Activated naive CD8-positive, alpha-beta T cell (primary cell): Measurements from ENCODE around the gene PTPRN2.

ENCODE experiments used
- H3K27ac Mint-ChIP-seq: one replicate; pipeline ENCODE4 v1.8.0; 2021; ENCODE audit warnings: mixed read lengths
- H3K27me3 Mint-ChIP-seq: one replicate; pipeline ENCODE4 v1.8.0; 2021; ENCODE audit warnings: mixed read lengths
- H3K36me3 Mint-ChIP-seq: one replicate; pipeline ENCODE4 v1.8.0; 2021; ENCODE audit warnings: mixed read lengths
- H3K4me1 Mint-ChIP-seq: one replicate; pipeline ENCODE4 v1.8.0; 2021; ENCODE audit warnings: low read depth, mixed read lengths
- H3K4me3 Mint-ChIP-seq: one replicate; pipeline ENCODE4 v1.8.0; 2021; ENCODE audit warnings: mild to moderate bottlenecking, mixed read lengths
- H3K9me3 Mint-ChIP-seq: one replicate; pipeline ENCODE4 v1.8.0; 2021; ENCODE audit warnings: low read depth, mixed read lengths

Gene PTPRN2

DNA sequence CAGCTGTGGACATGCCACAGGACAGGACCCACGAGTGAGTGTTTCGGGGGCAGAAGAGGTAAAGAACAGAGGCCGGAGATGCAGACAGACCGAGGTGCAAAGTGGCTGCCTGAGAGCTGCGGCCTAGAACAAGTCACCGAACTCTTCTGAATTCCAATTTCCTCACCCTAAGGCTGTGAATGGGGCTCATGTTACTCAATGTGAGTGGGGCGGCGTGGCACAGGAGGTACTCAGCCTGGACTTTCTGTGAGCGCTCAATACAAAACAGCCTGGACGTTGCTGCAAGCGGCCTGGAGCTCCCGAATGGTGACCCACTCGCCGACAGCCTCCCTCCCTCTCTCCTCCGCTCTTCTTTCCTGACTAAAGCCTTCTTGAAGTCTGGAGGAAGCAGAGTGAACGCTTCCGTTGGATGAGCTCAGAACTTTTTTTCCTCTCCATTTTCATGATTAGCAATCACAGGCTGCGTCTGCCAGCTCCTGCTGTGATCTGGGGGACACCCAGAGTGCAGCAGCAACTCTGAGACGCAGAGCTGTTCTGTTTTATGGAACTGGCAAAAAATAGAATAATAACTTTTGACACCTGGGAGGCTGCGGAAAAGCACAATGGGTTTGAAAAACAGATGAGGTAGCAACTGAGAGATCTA lies 108.5 kb downstream of the PTPRN2 start:
- Mint-ChIP-seq H3K9me3 (no peaks in the 10 kb centered on the region), H3K36me3 (no peaks in the 10 kb centered on the region), H3K27ac (no peak overlapping the region), H3K4me3 (no peak overlapping the region), H3K27me3 (no peaks in the 10 kb centered on the region), H3K4me1 (no peaks in the 10 kb centered on the region)

DNA sequence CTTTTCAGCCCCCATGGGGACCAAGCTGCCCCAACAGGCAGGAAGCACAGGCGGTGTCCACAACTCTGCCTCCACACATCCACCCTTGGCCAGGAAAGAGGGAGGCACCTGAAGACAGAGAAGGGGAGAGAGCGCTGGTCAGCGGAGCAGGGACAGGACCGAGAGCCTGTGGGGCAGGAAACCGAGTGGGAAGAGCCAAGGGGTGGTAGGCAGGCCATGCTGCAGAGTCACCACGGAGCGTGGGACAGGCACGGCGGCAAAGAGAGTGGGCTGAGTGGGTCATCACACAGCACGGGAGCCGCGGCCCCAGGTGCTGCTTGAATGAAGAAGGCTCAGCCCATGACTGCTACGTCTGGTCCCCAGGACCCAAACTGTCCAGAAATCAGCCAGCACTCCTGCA lies 109.8 kb downstream of the PTPRN2 start:
- Mint-ChIP-seq H3K27ac (no peak overlapping the region), H3K36me3 (no peaks in the 10 kb centered on the region), H3K4me3 (no peak overlapping the region), H3K27me3 (no peaks in the 10 kb centered on the region), H3K4me1 (no peaks in the 10 kb centered on the region), H3K9me3 (no peaks in the 10 kb centered on the region)

DNA sequence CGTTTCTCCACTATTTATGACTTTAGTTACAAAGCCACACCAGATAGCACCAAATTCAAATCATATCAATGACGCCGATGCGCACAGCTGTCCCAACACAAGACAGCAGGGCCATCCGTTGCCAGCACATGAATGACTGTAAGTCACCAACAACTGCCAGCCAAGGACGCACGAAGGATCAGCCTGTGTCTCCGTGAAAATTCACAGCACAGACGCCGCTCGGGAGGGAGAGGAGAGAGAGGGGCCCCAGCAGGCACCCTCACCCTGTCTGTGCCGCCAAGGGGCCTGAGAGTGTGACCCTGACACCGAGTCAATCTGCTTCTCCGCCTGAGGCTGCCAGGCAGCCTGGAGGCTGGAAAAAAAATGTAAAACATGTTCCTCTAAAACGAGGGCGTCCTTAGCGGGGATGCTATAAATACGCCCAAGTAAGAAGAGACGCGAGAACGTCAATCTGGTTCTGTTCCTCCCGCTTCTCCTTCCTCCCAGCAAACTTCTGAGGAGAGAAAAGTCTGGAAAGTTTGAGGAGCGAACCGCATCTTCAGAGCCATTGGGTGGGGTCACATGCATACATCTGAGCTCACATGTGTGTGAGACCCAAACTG lies 111.2 kb downstream of the PTPRN2 start:
- no peaks in the 10 kb centered on the region for H3K36me3 Mint-ChIP-seq
- H3K4me1 Mint-ChIP-seq, result no peaks in the 10 kb centered on the region
- no peak overlapping the region for H3K4me3 Mint-ChIP-seq
- H3K9me3 Mint-ChIP-seq, result no peaks in the 10 kb centered on the region
- H3K27ac Mint-ChIP-seq, result no peak overlapping the region
- peaks cover 2% of the 10 kb centered on the region for H3K27me3 Mint-ChIP-seq

DNA sequence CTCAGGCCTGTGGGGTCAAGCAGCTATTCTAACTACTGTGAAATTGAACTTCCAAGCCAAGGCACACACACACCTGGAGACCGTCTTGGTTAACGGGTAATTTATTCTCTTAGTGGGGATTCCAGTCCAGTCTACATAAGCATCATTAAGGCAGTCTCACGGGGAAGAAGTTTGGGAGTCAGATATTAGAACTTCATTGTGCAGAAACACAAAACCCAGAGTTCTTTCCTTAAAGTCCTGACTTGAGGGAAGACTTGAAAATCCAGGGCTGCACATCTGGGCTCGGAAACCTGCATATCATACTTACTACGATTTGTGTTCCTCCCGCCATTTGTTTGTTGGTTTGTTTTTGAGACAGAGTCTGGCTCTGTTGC lies 112.0 kb downstream of the PTPRN2 start:
- H3K27ac Mint-ChIP-seq, result no peak overlapping the region
- H3K4me3 Mint-ChIP-seq, result no peak overlapping the region
- H3K4me1 Mint-ChIP-seq, result no peaks in the 10 kb centered on the region
- no peaks in the 10 kb centered on the region for H3K36me3 Mint-ChIP-seq
- H3K9me3 Mint-ChIP-seq, result no peaks in the 10 kb centered on the region
- peaks cover 2% of the 10 kb centered on the region for H3K27me3 Mint-ChIP-seq

DNA sequence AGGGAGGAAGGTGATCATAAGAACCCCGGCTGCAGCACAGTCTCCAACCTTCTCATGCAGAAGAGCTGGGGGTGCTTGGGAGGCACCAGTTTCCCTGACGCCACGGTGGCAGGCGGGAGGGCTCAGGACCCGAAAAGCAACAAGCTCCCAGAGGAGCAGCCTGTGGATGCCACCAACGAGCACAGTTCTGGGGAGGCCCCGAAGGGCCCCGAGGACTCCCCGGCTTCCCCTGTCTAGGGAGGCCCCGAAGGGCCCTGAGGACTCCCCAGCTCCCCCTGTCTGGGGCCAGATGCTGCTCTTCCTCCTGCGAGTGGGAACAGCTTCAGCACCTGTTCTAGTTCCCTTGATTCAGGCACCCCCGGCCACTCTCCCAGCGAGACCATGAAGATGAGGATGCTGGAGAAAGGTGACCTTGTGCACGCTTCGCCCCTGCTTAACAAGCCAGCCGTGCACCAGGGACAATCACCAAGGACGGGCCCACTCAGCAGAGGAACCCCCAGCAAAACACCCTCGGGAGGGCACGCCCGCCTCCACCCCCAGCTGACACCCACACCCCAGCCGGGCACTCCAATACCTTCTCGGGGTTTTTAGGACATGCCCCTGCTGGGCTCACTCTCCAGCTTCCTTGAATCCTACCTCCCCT lies 112.5 kb downstream of the PTPRN2 start:
- peaks cover 2% of the 10 kb centered on the region for H3K27me3 Mint-ChIP-seq
- no peak overlapping the region for H3K27ac Mint-ChIP-seq
- no peak overlapping the region for H3K4me3 Mint-ChIP-seq
- H3K9me3 Mint-ChIP-seq, result no peaks in the 10 kb centered on the region
- H3K4me1 Mint-ChIP-seq, result no peaks in the 10 kb centered on the region
- no peaks in the 10 kb centered on the region for H3K36me3 Mint-ChIP-seq

DNA sequence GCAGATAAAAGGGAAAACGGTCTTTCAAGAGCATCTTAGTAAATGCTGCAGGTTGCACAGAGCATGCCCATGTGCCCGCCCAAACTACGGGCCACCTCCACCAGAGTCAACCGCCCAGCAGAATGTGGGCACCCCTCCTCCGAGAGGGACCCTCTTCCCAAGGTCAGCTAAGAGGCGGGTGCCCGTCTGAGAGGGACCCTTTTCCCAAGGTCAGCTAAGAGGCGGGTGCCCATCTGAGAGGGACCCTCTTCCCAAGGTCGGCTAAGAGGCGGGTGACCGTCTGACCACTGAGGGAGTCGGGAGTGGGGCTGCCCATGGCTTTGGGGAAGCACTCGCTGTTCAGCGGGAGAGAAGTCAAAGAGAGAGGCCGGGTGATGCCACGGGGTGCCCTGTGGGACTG lies 113.1 kb downstream of the PTPRN2 start:
- Mint-ChIP-seq H3K4me3 (no peak overlapping the region), H3K36me3 (no peaks in the 10 kb centered on the region), H3K27me3 (peaks cover 7% of the 10 kb centered on the region), H3K27ac (no peak overlapping the region), H3K9me3 (no peaks in the 10 kb centered on the region), H3K4me1 (no peaks in the 10 kb centered on the region)

DNA sequence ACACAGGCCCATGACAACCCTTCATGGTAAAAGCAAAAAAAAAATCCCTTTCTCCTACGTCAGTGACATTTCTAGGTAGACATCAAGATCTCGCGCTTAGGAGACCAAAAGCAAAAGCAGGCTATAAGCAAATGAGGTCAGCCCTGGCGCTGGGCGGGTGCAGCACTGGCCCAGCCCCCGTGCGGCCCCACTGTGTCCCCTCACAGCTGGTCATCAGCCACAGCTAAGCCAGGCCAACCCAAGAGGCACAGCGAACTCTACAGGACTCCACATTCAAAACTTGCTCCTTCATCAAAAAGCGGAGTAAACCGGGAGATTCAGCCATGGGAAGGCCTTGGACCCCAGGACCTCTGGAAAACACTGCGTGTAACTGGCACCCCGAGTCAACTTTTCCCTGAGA lies 113.7 kb downstream of the PTPRN2 start:
- Mint-ChIP-seq H3K4me1 (no peaks in the 10 kb centered on the region), H3K27ac (no peak overlapping the region), H3K4me3 (no peak overlapping the region), H3K36me3 (no peaks in the 10 kb centered on the region), H3K27me3 (peaks cover 8% of the 10 kb centered on the region), H3K9me3 (no peaks in the 10 kb centered on the region)

DNA sequence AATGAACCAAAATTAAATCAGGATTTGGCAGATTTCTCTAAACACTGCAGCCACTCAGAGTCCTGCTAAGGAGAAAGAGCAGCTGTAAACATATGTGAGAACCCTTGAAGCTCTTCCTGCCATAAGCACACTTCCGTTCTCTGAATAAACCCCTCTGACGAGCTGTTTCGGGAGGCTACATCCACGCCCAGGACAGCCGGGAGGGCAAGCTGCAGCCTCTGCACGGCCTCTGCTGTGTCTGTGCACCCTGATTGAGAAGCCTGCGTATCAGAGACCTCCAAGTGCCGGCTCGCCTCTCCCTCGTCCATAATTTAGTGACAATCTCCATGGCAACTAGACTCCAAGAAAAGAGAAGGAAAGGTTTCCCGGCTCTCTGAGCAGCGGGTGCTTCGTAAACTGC lies 114.4 kb downstream of the PTPRN2 start:
- Mint-ChIP-seq H3K27ac (no peak overlapping the region), H3K36me3 (no peaks in the 10 kb centered on the region), H3K27me3 (peaks cover 13% of the 10 kb centered on the region), H3K4me3 (no peak overlapping the region), H3K4me1 (no peaks in the 10 kb centered on the region), H3K9me3 (no peaks in the 10 kb centered on the region)

DNA sequence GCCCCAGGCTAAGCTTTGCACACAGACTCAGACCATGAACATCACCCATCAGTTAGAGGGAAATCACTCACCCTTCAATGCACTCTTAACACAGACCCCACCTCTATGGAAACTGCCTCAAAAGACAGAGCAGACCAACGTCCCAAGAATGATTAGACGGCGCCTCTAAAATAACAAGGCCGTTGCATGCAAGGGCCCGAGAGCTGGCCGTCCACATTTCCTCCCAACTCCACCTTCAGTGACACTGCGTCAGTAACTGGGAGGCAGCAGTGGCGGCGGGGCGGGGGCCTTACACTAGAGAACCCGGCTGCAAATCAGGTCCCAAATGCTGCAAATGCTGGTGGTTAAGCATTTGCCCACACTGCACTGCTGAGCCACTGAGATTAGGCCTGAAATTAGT lies 115.0 kb downstream of the PTPRN2 start:
- Mint-ChIP-seq H3K4me3 (no peak overlapping the region), H3K4me1 (no peaks in the 10 kb centered on the region), H3K27me3 (peaks cover 15% of the 10 kb centered on the region), H3K27ac (no peak overlapping the region), H3K9me3 (no peaks in the 10 kb centered on the region), H3K36me3 (no peaks in the 10 kb centered on the region)

DNA sequence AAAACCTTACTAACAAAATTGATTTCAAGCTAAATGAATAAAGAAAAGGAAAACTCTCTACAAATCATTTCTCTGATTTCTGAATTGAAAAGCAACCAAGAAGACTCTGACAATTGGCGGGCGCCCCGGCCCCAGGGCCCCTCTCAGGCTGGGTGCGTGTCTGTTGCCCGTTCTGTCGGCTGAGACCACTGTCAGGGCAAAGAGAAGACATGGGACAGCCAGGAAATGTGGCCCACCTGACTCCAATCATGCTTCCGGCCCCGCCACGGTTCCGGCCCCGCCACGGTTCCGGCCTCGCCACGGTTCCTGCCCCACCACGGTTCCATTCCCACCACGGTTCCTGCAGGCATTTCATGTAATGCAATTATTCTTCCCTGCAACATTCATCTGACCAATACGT lies 115.9 kb downstream of the PTPRN2 start:
- Mint-ChIP-seq H3K4me1 (no peaks in the 10 kb centered on the region), H3K9me3 (no peaks in the 10 kb centered on the region), H3K27ac (no peak overlapping the region), H3K27me3 (peaks cover 17% of the 10 kb centered on the region), H3K36me3 (no peaks in the 10 kb centered on the region), H3K4me3 (no peak overlapping the region)

DNA sequence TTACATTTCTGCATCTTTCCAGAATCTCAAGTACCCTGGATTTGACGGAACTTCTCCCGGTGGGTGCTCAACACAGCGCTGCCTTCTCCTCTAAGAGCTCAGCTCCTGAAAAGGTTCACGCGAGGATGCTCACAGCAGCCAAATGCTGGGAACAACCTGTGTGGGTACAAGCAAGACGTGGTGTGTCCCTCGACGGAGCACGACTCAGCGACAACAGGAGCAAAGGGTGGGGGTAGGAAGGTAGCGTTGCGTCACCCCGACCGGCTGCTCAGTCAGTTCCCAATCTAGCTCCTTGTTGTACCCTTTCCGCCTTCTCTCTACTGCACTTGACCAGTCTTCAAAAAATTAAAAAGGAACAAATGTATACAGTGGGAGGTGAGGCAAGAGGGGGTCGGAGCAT lies 117.3 kb downstream of the PTPRN2 start:
- no peak overlapping the region for H3K4me3 Mint-ChIP-seq
- H3K27ac Mint-ChIP-seq, result no peak overlapping the region
- no peaks in the 10 kb centered on the region for H3K4me1 Mint-ChIP-seq
- H3K36me3 Mint-ChIP-seq, result no peaks in the 10 kb centered on the region
- H3K27me3 Mint-ChIP-seq, result peaks cover 17% of the 10 kb centered on the region
- peaks cover under 1% of the 10 kb centered on the region for H3K9me3 Mint-ChIP-seq

DNA sequence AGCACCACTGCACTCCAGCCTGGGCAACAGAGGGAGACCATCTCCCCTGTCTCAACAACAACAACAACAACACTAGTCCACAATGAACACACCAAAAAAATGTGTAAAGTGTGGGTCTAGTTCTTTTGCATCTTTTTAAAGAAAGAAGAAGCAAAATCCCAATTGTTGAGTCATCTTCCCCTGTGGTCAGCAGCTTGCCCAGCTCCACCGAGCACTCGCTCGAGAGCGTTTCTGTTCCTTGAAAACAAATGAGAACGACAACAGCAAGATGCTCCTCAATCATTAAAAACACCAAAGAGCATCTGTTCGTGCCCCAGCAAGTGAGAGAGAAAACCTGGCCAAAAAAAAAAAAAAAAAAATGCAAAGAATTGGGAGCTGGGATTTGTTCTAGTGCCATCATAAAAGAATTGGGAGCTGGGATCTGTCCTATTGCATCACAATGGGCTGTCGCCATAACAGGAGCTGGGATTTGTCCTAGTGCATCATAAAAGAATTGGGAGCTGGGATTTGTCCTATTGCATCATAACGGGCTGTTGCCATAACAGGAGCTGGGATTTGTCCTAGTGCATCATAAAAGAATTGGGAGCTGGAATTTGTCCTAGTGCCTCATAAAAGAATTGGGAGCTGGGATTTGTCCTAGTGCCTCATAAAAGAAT lies 118.1 kb downstream of the PTPRN2 start:
- no peak overlapping the region for H3K27ac Mint-ChIP-seq
- H3K4me1 Mint-ChIP-seq, result no peaks in the 10 kb centered on the region
- H3K9me3 Mint-ChIP-seq, result peaks cover 7% of the 10 kb centered on the region
- H3K36me3 Mint-ChIP-seq, result no peaks in the 10 kb centered on the region
- no peak overlapping the region for H3K4me3 Mint-ChIP-seq
- peaks cover 17% of the 10 kb centered on the region for H3K27me3 Mint-ChIP-seq

DNA sequence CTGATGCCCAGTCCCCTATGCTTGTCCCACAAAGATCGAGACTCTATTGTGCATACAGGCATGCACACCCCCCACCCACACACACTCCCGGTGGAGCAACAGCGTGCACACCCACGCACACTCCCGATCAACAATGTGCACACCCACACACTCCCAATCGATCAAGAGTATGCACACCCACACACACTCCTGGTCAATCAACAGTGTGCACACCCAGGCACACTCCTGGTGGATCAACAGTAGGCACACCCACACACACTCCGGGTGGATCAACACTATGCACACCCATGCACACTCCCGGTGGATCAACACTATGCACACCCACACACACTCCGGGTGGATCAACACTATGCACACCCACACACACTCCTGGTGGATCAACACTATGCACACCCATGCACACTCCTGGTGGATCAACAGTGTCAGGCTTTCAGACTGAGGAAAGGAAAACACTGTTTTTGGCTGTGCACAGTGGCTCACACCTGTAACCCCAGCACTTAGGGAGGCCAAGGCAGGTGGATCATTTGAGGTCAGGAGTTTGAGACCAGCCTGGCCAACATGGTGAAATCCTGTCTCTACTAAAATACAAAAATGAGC lies 118.8 kb downstream of the PTPRN2 start:
- Mint-ChIP-seq H3K4me3 (no peak overlapping the region), H3K4me1 (no peaks in the 10 kb centered on the region), H3K27ac (no peak overlapping the region), H3K9me3 (peaks cover 8% of the 10 kb centered on the region), H3K36me3 (no peaks in the 10 kb centered on the region), H3K27me3 (peaks cover 17% of the 10 kb centered on the region)

DNA sequence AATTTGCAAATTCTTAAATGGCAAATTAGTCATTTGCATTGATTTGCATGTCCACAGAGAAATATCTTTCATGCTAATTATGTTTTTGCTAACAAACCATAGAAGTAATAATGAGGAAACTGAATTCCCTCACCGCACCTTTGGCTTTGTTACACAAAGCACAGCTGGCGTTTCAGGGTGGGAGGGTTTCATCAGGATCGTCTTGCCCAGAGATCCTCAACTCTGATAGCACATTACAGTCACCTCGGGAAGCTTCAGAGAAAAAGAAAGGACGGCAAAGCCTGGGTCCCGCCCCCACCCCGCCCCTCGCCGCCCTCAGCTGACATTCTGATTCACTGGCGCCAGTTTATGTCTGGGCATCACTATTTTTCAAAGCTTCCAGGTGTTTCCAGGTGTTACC lies 119.4 kb downstream of the PTPRN2 start:
- Mint-ChIP-seq H3K9me3 (peaks cover 12% of the 10 kb centered on the region), H3K27me3 (peaks cover 17% of the 10 kb centered on the region), H3K4me3 (no peak overlapping the region), H3K27ac (no peak overlapping the region), H3K4me1 (no peaks in the 10 kb centered on the region), H3K36me3 (no peaks in the 10 kb centered on the region)

DNA sequence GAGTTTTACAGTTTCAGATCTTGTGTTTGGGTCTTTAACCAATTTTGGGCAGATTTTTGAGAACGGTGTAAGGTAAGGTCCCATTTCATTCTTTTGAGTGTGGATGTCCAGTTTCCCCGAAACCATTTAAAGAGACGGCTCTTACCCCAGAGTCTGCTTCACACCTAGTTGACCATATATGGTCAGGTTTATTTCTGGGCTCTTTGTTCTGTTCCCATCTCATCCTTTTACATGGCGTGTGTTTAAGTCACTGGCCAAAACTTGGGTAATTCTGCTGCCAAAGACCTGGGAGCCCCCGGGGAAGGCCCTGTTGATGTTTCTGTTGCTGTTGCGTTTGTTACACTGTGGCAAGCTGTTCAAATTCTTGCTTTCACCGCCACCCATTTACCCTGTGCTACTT lies 120.1 kb downstream of the PTPRN2 start:
- Mint-ChIP-seq H3K27me3 (peaks cover 17% of the 10 kb centered on the region), H3K4me3 (no peak overlapping the region), H3K27ac (no peak overlapping the region), H3K9me3 (peaks cover 13% of the 10 kb centered on the region), H3K36me3 (no peaks in the 10 kb centered on the region), H3K4me1 (no peaks in the 10 kb centered on the region)
